Measurements from ENCODE around the gene YIPF5.

- TF ChIP-seq CTCF (IDR thresholded peaks at IDR 0.05) (no peak), POLR2A (IDR thresholded peaks at IDR 0.05) (no peak)
These were observed 25.3 kb downstream of the YIPF5 start for GRCh38 chr5:144144956-144145751.
